Measurements from ENCODE around the gene TK1.

Gene TK1

DNA sequence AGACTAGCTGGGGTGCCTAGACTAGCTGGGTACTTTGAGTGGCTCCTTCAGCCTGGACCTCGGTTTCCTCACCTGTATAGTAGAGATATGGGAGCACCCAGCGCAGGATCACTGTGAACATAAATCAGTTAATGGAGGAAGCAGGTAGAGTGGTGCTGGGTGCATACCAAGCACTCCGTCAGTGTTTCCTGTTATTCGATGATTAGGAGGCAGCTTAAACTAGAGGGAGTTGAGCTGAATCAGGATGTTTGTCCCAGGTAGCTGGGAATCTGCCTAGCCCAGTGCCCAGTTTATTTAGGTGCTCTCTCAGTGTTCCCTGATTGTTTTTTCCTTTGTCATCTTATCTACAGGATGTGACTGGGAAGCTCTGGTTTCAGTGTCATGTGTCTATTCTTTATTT, 36.2 kb upstream of the TK1 start:
- TF ChIP-seq, protein P1, sequence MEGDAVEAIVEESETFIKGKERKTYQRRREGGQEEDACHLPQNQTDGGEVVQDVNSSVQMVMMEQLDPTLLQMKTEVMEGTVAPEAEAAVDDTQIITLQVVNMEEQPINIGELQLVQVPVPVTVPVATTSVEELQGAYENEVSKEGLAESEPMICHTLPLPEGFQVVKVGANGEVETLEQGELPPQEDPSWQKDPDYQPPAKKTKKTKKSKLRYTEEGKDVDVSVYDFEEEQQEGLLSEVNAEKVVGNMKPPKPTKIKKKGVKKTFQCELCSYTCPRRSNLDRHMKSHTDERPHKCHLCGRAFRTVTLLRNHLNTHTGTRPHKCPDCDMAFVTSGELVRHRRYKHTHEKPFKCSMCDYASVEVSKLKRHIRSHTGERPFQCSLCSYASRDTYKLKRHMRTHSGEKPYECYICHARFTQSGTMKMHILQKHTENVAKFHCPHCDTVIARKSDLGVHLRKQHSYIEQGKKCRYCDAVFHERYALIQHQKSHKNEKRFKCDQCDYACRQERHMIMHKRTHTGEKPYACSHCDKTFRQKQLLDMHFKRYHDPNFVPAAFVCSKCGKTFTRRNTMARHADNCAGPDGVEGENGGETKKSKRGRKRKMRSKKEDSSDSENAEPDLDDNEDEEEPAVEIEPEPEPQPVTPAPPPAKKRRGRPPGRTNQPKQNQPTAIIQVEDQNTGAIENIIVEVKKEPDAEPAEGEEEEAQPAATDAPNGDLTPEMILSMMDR (IDR thresholded peaks at IDR 0.05; ENCODE audit: low read depth, low read length, poor library complexity, severe bottlenecking), result no peak
- TF ChIP-seq EZH2phosphoT487 (IDR thresholded peaks at IDR 0.05; ENCODE audit: borderline replicate concordance, low read length), result no peak
- Histone ChIP-seq H3K4me3 (ENCODE audit: low read length) (no peak overlapping the region), H3K27ac (ENCODE audit: low read depth, low read length) (no peak overlapping the region), H3K4me2 (ENCODE audit: low read length) (no peak overlapping the region), H3K9me3 (ENCODE audit: control insufficient read depth, insufficient read depth, low read length) (no peaks in the 10 kb centered on the region), H3F3A (ENCODE audit: control insufficient read depth, insufficient read depth) (peaks cover 31% of the 10 kb centered on the region), H3K4me1 (ENCODE audit: control insufficient read depth, low read length) (peaks cover 14% of the 10 kb centered on the region), H3K27me3 (ENCODE audit: control insufficient read depth, low read length) (no peaks in the 10 kb centered on the region; the same call in 1 of the 2 replicates), H3K36me3 (ENCODE audit: control insufficient read depth, low read length) (peaks cover 62% of the 10 kb centered on the region), H3K9me2 (replicated peaks; ENCODE audit: control insufficient read depth, low read length) (no peaks in the 10 kb centered on the region), H4K20me1 (ENCODE audit: control insufficient read depth, insufficient read depth, low read depth, low read length) (no peaks in the 10 kb centered on the region), H3K79me2 (ENCODE audit: control insufficient read depth, low read length) (peaks cover 17% of the 10 kb centered on the region)

DNA sequence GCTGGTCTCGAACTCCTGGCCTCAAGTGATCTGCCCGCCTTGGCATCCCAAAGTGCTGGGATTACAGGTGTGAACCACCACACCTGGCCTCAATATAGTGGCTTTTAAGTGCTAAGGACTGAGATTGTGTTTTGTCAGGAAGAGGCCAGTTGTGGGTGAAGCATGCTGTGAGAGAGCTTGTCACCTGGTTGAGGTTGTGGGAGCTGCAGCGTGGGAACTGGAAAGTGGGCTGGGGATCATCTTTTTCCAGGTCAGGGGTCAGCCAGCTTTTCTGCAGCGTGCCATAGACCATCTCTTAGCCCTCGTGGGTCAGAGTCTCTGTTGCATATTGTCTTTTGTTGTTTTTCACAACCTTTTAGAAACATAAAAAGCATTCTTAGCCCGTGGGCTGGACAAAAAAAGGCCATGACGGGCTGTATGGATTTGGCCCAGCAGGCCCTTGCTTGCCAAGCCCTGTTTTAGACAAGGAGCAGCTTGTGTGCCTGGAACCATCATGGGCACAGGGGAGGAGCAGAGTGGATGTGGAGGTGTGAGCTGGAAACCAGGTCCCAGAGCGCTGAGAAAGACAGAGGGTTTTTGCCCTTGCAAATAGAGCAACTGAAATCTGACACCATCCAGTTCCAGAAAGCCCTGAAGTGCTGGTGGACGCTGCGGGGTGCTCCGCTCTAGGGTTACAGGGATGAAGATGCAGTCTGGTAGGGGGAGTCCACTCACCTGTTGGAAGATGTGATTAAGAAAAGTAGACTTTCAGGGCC, 32.7 kb upstream of the TK1 start:
- H3K79me2 ChIP-seq (ENCODE audit: control insufficient read depth, low read length), result peaks cover 47% of the 10 kb centered on the region
- H3K4me1 ChIP-seq (ENCODE audit: control insufficient read depth, low read length), result peaks cover 14% of the 10 kb centered on the region
- no peak overlapping the region for H3K4me3 ChIP-seq (ENCODE audit: low read length)
- H3F3A ChIP-seq (ENCODE audit: control insufficient read depth, insufficient read depth), result peaks cover 15% of the 10 kb centered on the region
- no peak overlapping the region for H3K4me2 ChIP-seq (ENCODE audit: low read length)
- H3K9me3 ChIP-seq (ENCODE audit: control insufficient read depth, insufficient read depth, low read length), result no peaks in the 10 kb centered on the region
- H3K27me3 ChIP-seq (ENCODE audit: control insufficient read depth, low read length), result no peaks in the 10 kb centered on the region
- H3K9me2 ChIP-seq (replicated peaks; ENCODE audit: control insufficient read depth, low read length), result no peaks in the 10 kb centered on the region
- H3K27ac ChIP-seq (ENCODE audit: low read depth, low read length), result no peak overlapping the region
- 0 out of 2 replicates have a peak, but pooled peaks cover 3% of the 10 kb centered on the region for H4K20me1 ChIP-seq (ENCODE audit: control insufficient read depth, insufficient read depth, low read depth, low read length)
- no peak for TF ChIP-seq EZH2phosphoT487 (IDR thresholded peaks at IDR 0.05; ENCODE audit: borderline replicate concordance, low read length)
- TF ChIP-seq, protein P1 (IDR thresholded peaks at IDR 0.05; ENCODE audit: low read depth, low read length, poor library complexity, severe bottlenecking), result no peak
- H3K36me3 ChIP-seq (ENCODE audit: control insufficient read depth, low read length), result peaks cover 84% of the 10 kb centered on the region

DNA sequence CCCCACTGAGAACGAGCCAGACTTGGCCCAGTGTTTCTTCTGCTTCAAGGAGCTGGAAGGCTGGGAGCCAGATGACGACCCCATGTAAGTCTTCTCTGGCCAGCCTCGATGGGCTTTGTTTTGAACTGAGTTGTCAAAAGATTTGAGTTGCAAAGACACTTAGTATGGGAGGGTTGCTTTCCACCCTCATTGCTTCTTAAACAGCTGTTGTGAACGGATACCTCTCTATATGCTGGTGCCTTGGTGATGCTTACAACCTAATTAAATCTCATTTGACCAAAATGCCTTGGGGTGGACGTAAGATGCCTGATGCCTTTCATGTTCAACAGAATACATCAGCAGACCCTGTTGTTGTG, 27.8 kb upstream of the TK1 start:
- Histone ChIP-seq H3F3A (ENCODE audit: control insufficient read depth, insufficient read depth) (0 out of 2 replicates have a peak, but pooled peaks cover 3% of the 10 kb centered on the region), H3K9me3 (ENCODE audit: control insufficient read depth, insufficient read depth, low read length) (no peaks in the 10 kb centered on the region), H3K36me3 (ENCODE audit: control insufficient read depth, low read length) (peaks cover 45% of the 10 kb centered on the region), H3K27ac (ENCODE audit: low read depth, low read length) (peak overlapping the region; percentile 68), H3K4me1 (ENCODE audit: control insufficient read depth, low read length) (peaks cover 17% of the 10 kb centered on the region), H3K27me3 (ENCODE audit: control insufficient read depth, low read length) (no peaks in the 10 kb centered on the region), H4K20me1 (ENCODE audit: control insufficient read depth, insufficient read depth, low read depth, low read length) (0 out of 2 replicates have a peak, but pooled peaks cover 3% of the 10 kb centered on the region), H3K4me3 (ENCODE audit: low read length) (peak overlapping the region; percentile 98), H3K9me2 (replicated peaks; ENCODE audit: control insufficient read depth, low read length) (no peaks in the 10 kb centered on the region), H3K4me2 (ENCODE audit: low read length) (peak overlapping the region; percentile 78), H3K79me2 (ENCODE audit: control insufficient read depth, low read length) (peaks cover 46% of the 10 kb centered on the region)
- no peak for TF ChIP-seq EZH2phosphoT487 (IDR thresholded peaks at IDR 0.05; ENCODE audit: borderline replicate concordance, low read length)
- TF ChIP-seq, protein P1 (IDR thresholded peaks at IDR 0.05; ENCODE audit: low read depth, low read length, poor library complexity, severe bottlenecking), result no peak
